ENCODE results near the gene TGFB1I1.
"Not testable (repeated sequence)": the region's sequence is repeated elsewhere in the genome, so short reads cannot be mapped to it uniquely, and the experiment has no call there.

Gene TGFB1I1

GRCh38 chr16:31488468-31489297 is 16.7 kb downstream of the TGFB1I1 start:
- no peak for DNase-seq

GRCh38 chr16:31489298-31489564 is 17.3 kb downstream of the TGFB1I1 start:
- DNase-seq = no peak

GRCh38 chr16:31489616-31490584 is 17.9 kb downstream of the TGFB1I1 start:
- DNase-seq = no peak

GRCh38 chr16:31491778-31492418 is 19.9 kb downstream of the TGFB1I1 start:
- DNase-seq = no peak

- DNase-seq = no peak
Measured at GRCh38 chr16:31493506-31494125, 21.7 kb downstream of the TGFB1I1 start.

GRCh38 chr16:31496670-31497069 is 24.7 kb downstream of the TGFB1I1 start:
- no peak for DNase-seq

GRCh38 chr16:31498493-31498892 is 26.5 kb downstream of the TGFB1I1 start:
- DNase-seq = no peak

- DNase-seq = no peak
Measured at GRCh38 chr16:31499928-31500327, 28.0 kb downstream of the TGFB1I1 start.

- no peak for DNase-seq
Measured at GRCh38 chr16:31501226-31501965, 29.4 kb downstream of the TGFB1I1 start.

- DNase-seq = no peak
Measured at GRCh38 chr16:31501966-31502348, 30.0 kb downstream of the TGFB1I1 start.

- DNase-seq = no peak
Measured at GRCh38 chr16:31502981-31503380, 31.0 kb downstream of the TGFB1I1 start.

- not testable (repeated sequence) for DNase-seq
Measured at GRCh38 chr16:31503555-31503954, 31.6 kb downstream of the TGFB1I1 start.

- no peak for DNase-seq
Measured at GRCh38 chr16:31504159-31504558, 32.2 kb downstream of the TGFB1I1 start.

- no peak for DNase-seq
Measured at GRCh38 chr16:31505483-31505882, 33.5 kb downstream of the TGFB1I1 start.

- no peak for DNase-seq
Measured at GRCh38 chr16:31507617-31507928, 35.6 kb downstream of the TGFB1I1 start.

GRCh38 chr16:31507929-31508705 is 36.2 kb downstream of the TGFB1I1 start, which contains the start of gene RUSF1:
RUSF1 (minus strand) TSS chr16:31508391; CDS start chr16:31508373, 18 bp downstream.
- peak; percentile 92 for DNase-seq

GRCh38 chr16:31508706-31509195 is 36.8 kb downstream of the TGFB1I1 start:
- peak; percentile 63 for DNase-seq

GRCh38 chr16:31513126-31513525 is 41.2 kb downstream of the TGFB1I1 start:
- peak; percentile 80 for DNase-seq

GRCh38 chr16:31513884-31514283 is 41.9 kb downstream of the TGFB1I1 start:
- no peak for DNase-seq

GRCh38 chr16:31517800-31518402 is 45.9 kb downstream of the TGFB1I1 start:
- no peak for DNase-seq

Measured in fibroblast of skin of right quadriceps (primary cell).